ENCODE measurements around the gene PTPN4. TPM values are rescaled to one million over a fixed set of nuclear protein-coding genes. Genes with fewer than 3 reads are reported as not detected.

PTPN4 gene
- total and polyA plus RNA-seq, 2 experiments from 2014 or later, result 41.6 to 90.4 TPM

- TF ChIP-seq REST (IDR thresholded peaks at IDR 0.05; ENCODE audit: unreplicated experiment) (no peak), CREB1 (CRISPR knock-in tag; IDR thresholded peaks at IDR 0.05; ENCODE audit: low read depth) (no peak)
These were observed 756 bp upstream of the PTPN4 start (continued) for GRCh38 chr2:119758881-119759450.

GRCh38 chr2:119760237-119760955, 674 bp downstream of the PTPN4 start:
- Histone ChIP-seq H3K36me3 (ENCODE audit: insufficient read depth) (no peaks in the 10 kb centered on the region), H3K4me3 (peak overlapping the region; percentile 83), H3K4me1 (ENCODE audit: insufficient read depth) (peaks cover 30% of the 10 kb centered on the region), H4K20me1 (replicated peaks; ENCODE audit: insufficient read depth) (peaks cover 8% of the 10 kb centered on the region), H3K27ac (ENCODE audit: low read depth) (peak overlapping the region; percentile 98), H3K4me2 (peak overlapping the region; percentile 82), H2AFZ (no peak overlapping the region), H3F3A (replicated peaks; ENCODE audit: low read depth) (no peaks in the 10 kb centered on the region), H3K27me3 (ENCODE audit: insufficient read depth) (no peaks in the 10 kb centered on the region), H3K79me2 (replicated peaks; ENCODE audit: insufficient read depth) (peaks cover 52% of the 10 kb centered on the region), H3K9me2 (ENCODE audit: insufficient read depth) (no peaks in the 10 kb centered on the region)
- Mint-ChIP-seq H3K27me3 (ENCODE audit: insufficient read depth, low read depth, poor library complexity) (peaks cover 2% of the 10 kb centered on the region), H3K4me1 (peaks cover 32% of the 10 kb centered on the region), H3K4me3 (peak overlapping the region; percentile 89), H3K36me3 (ENCODE audit: low read depth) (no peaks in the 10 kb centered on the region), H3K9me3 (no peaks in the 10 kb centered on the region), H3K27ac (peak overlapping the region; percentile 92)
- DNase-seq (ENCODE audit: low spot score) (peak; percentile 60), ATAC-seq (peak; percentile 18)
- TF ChIP-seq STAT1 (IDR thresholded peaks at IDR 0.05; ENCODE audit: unreplicated experiment), result no peak
- no peak for TF ChIP-seq EZH2phosphoT487 (IDR thresholded peaks at IDR 0.05; ENCODE audit: unreplicated experiment)
- TF ChIP-seq REST (IDR thresholded peaks at IDR 0.05; ENCODE audit: unreplicated experiment), result no peak
- no peak for TF ChIP-seq POLR2AphosphoS5 (IDR thresholded peaks at IDR 0.05; ENCODE audit: low read depth)
- TF ChIP-seq JUNB (IDR thresholded peaks at IDR 0.05; ENCODE audit: unreplicated experiment), result no peak
- no peak for TF ChIP-seq ETS1 (IDR thresholded peaks at IDR 0.05)
- no peak for TF ChIP-seq NANOG (IDR thresholded peaks at IDR 0.05; ENCODE audit: borderline replicate concordance)
- TF ChIP-seq ZNF462 (CRISPR knock-in tag; IDR thresholded peaks at IDR 0.05), result no peak

Measured in GM23338 (cell line).